ENCODE results near the gene PTRHD1. TPM values are rescaled to one million over a fixed set of nuclear protein-coding genes. Genes with fewer than 3 reads are reported as not detected.
A peak's percentile ranks its signal among the peaks of the same experiment; 100 is the strongest.

The PTRHD1 gene
- total RNA-seq, 3 donors from 2014 or later (not counting 1 experiment from before 2014, with no cell fraction given): 12.7 to 22.9 (median 15.9) TPM

DNA sequence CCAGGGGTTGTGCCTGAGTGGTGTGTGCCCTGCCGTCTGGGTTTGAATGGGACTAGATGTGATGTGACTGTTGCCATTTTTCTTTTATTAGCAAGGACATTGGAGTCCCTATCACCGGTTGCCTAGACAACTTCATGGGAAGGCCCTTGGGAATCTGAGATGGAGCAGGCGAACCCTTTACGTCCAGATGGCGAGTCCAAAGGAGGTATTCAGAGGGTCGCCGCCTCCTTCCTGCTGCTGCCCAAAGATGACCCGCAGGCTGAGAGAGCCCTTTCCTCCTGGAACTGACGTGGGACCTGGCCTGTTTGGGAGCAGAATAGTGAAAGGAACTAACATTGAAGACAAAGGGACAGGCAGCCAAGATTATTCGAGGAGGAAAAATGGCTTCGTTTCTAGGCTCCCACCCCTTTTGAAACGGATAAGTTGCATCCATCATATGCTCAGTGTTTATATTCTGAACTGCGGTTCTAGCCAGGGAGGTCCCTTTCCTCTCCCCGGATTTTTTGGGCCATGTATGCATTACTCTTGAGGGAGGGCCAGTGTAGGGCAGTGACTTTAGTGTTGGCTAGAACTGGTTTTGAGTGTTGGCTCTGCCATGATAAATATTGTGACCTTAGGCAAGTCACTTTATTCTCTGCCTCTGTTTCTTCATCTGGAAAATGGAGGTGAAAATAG lies 707 bp upstream of the PTRHD1 start:
- no peaks in the 10 kb centered on the region for H3K27me3 Mint-ChIP-seq (ENCODE audit: low read depth in 2 of 2)
- H3K27ac Mint-ChIP-seq: peak overlapping the region; percentile 96 to 99
- H3K9me3 ChIP-seq (ENCODE audit: control insufficient read depth, insufficient read depth, low read length): no peaks in the 10 kb centered on the region
- WGBS (ENCODE audit: insufficient coverage): 13% methylated on average over 14 of the region's 14 CpGs
- H3K9me3 Mint-ChIP-seq: no peaks in the 10 kb centered on the region
- ATAC-seq (no peak), DNase-seq (peak in 1 of 2 donors; percentile 9)
- H3K27me3 ChIP-seq (ENCODE audit: control insufficient read depth, insufficient read depth, low read length): no peaks in the 10 kb centered on the region
- H3K4me3 ChIP-seq (ENCODE audit: low read length): peak overlapping the region; percentile 78
- intact Hi-C loops (cut with micrococcal nuclease): loop anchor here (2.0 to 10.0 kb wide), 4 partner anchors 47 to 181 kb away; partner anchors contain the start of gene DNAJC27
- TF ChIP-seq, protein P1, sequence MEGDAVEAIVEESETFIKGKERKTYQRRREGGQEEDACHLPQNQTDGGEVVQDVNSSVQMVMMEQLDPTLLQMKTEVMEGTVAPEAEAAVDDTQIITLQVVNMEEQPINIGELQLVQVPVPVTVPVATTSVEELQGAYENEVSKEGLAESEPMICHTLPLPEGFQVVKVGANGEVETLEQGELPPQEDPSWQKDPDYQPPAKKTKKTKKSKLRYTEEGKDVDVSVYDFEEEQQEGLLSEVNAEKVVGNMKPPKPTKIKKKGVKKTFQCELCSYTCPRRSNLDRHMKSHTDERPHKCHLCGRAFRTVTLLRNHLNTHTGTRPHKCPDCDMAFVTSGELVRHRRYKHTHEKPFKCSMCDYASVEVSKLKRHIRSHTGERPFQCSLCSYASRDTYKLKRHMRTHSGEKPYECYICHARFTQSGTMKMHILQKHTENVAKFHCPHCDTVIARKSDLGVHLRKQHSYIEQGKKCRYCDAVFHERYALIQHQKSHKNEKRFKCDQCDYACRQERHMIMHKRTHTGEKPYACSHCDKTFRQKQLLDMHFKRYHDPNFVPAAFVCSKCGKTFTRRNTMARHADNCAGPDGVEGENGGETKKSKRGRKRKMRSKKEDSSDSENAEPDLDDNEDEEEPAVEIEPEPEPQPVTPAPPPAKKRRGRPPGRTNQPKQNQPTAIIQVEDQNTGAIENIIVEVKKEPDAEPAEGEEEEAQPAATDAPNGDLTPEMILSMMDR (IDR thresholded peaks at IDR 0.05): no peak
- peak overlapping the region; percentile 91 for H3K27ac ChIP-seq (ENCODE audit: low read length)
- H3K36me3 Mint-ChIP-seq: peaks cover 2% of the 10 kb centered on the region
- H3K36me3 ChIP-seq (ENCODE audit: control insufficient read depth, insufficient read depth, low read length): no peaks in the 10 kb centered on the region
- peaks cover 31 to 41% of the 10 kb centered on the region in 2 donors for H3K4me1 Mint-ChIP-seq
- H3K4me1 ChIP-seq (ENCODE audit: control insufficient read depth, insufficient read depth, low read length): peaks cover 7% of the 10 kb centered on the region
- peak overlapping the region; percentile 97 for H3K4me3 Mint-ChIP-seq

- H3K36me3 Mint-ChIP-seq: peaks cover 8% of the 10 kb centered on the region
- peak overlapping the region; percentile 97 for H3K4me3 Mint-ChIP-seq
- Histone ChIP-seq H3K4me3 (ENCODE audit: low read length) (peak overlapping the region; percentile 78), H3K36me3 (ENCODE audit: control insufficient read depth, insufficient read depth, low read length) (no peaks in the 10 kb centered on the region), H3K27ac (ENCODE audit: low read length) (peak overlapping the region; percentile 91), H3K9me3 (ENCODE audit: control insufficient read depth, insufficient read depth, low read length) (no peaks in the 10 kb centered on the region), H3K27me3 (ENCODE audit: control insufficient read depth, insufficient read depth, low read length) (no peaks in the 10 kb centered on the region), H3K4me1 (ENCODE audit: control insufficient read depth, insufficient read depth, low read length) (peaks cover 7% of the 10 kb centered on the region)
- 3% methylated on average over 6 of the region's 6 CpGs for WGBS (ENCODE audit: insufficient coverage)
- H3K27ac Mint-ChIP-seq: peak overlapping the region; percentile 96 to 99
- no peaks in the 10 kb centered on the region for H3K9me3 Mint-ChIP-seq
- DNase-seq: no peak
- no peak for ATAC-seq
- no peaks in the 10 kb centered on the region for H3K27me3 Mint-ChIP-seq (ENCODE audit: low read depth in 2 of 2)
- intact Hi-C loops (cut with micrococcal nuclease): loop anchor here (2.0 to 10.0 kb wide), 4 partner anchors 46 to 182 kb away; partner anchors contain the start of gene DNAJC27
- TF ChIP-seq, protein P1 (IDR thresholded peaks at IDR 0.05): no peak
- H3K4me1 Mint-ChIP-seq: peaks cover 27 to 36% of the 10 kb centered on the region in 2 donors
These were observed 683 bp downstream of the PTRHD1 start for GRCh38 chr2:24792542-24792873.

GRCh38 chr2:24791452-24791851 lies 1.7 kb downstream of the PTRHD1 start:
- Histone ChIP-seq H3K36me3 (ENCODE audit: control insufficient read depth, insufficient read depth, low read length) (no peaks in the 10 kb centered on the region), H3K27me3 (ENCODE audit: control insufficient read depth, insufficient read depth, low read length) (no peaks in the 10 kb centered on the region), H3K4me3 (ENCODE audit: low read length) (no peak overlapping the region), H3K27ac (ENCODE audit: low read length) (no peak overlapping the region), H3K9me3 (ENCODE audit: control insufficient read depth, insufficient read depth, low read length) (no peaks in the 10 kb centered on the region), H3K4me1 (ENCODE audit: control insufficient read depth, insufficient read depth, low read length) (peaks cover 7% of the 10 kb centered on the region)
- no peaks in the 10 kb centered on the region for H3K27me3 Mint-ChIP-seq (ENCODE audit: low read depth in 2 of 2)
- peaks cover 8% of the 10 kb centered on the region for H3K36me3 Mint-ChIP-seq
- intact Hi-C loops (cut with micrococcal nuclease): loop anchor here (10.0 kb wide), 1 partner anchor 183 kb away; the partner anchor contains the start of gene DNAJC27
- over 99% methylated on average over 5 of the region's 5 CpGs for whole genome bisulfite sequencing (ENCODE audit: insufficient coverage)
- ATAC-seq: no peak
- peaks cover 16 to 28% of the 10 kb centered on the region in 2 donors for H3K4me1 Mint-ChIP-seq
- no peaks in the 10 kb centered on the region for H3K9me3 Mint-ChIP-seq
- TF ChIP-seq, protein P1 (IDR thresholded peaks at IDR 0.05): no peak
- H3K27ac Mint-ChIP-seq: no peak overlapping the region
- no peak overlapping the region for H3K4me3 Mint-ChIP-seq
- no peak for DNase-seq
